Astrocyte (in vitro differentiated cells and primary cell): ENCODE results near the gene PSG3.
"Not testable (repeated sequence)": the region's sequence is repeated elsewhere in the genome, so short reads cannot be mapped to it uniquely, and the experiment has no call there.

ENCODE experiments used
- CTCF ChIP-seq: IDR thresholded peaks from 2 replicates; pipeline ENCODE4 v1.5.1; 2011; ENCODE audit warnings: low read depth, mild to moderate bottlenecking, inconsistent platforms, low read length, moderate library complexity; ENCODE audit not compliant: insufficient read depth
- EZH2 ChIP-seq: IDR thresholded peaks from 2 replicates; pipeline ENCODE4 v1.6.1; 2012; ENCODE audit warnings: mild to moderate bottlenecking, low read length, inconsistent platforms; ENCODE audit not compliant: insufficient read depth

GRCh38 chr19:42787766-42788165, 47.5 kb upstream of the PSG3 start:
- TF ChIP-seq EZH2, CTCF: not testable (repeated sequence)
